ENCODE measurements around the gene CCDC3. TPM values are rescaled to one million over a fixed set of nuclear protein-coding genes. Genes with fewer than 3 reads are reported as not detected.
A peak's percentile ranks its signal among the peaks of the same experiment; 100 is the strongest.

CCDC3 gene
- polyA plus RNA-seq, 1 of the 3 experiments (the other 2 are of a cell fraction), result 0.02 TPM

DNA sequence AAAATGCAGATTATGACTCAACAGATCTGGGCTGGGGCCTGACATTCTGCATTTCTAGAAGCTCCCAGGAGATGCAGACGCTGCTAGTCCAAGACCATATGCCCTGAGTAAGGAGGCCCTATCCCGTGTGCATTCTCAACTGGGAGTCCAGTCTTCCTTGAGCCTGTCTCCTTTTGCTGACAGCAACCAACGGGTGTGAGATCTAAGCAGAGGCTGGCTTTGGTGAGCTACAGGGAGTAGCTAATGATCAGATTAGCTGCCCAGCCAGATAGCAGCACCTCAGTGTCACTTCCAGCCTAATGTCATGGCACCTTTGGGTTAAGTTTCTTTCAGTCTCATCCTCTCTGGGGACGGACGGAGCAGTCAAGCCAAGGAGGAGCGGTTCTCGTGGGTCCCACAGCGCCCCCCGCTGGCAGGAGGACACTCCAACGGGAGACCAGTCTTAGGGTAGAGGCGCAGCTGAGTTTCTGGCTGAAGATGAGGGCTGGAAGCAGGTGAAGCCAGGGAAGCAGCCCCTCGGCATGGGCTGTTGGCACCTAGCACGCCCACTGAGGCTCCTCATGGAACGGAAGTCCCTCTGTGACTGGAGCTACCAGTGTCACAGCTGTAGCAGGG lies 154.0 kb downstream of the CCDC3 start:
- H3K27ac ChIP-seq (ENCODE audit: low read depth in 2 of 2, low read length in 1 of 2), result no peak overlapping the region
- DNase-seq, result peak; percentile 32
- H3K27me3 ChIP-seq (ENCODE audit: insufficient read depth), result no peaks in the 10 kb centered on the region
- no peak overlapping the region for H3K4me2 ChIP-seq
- H3K9me2 ChIP-seq, result no peaks in the 10 kb centered on the region
- H2AFZ ChIP-seq (ENCODE audit: low read depth), result no peak overlapping the region
- 89% methylated on average over 9 of the region's 14 CpGs for WGBS (ENCODE audit: low lambda C conversion rate)
- ChIA-PET CTCF (interaction anchor here (1.3 to 1.9 kb wide), 3 partner anchors 8 to 65 kb away, joined by 5 to 7 read pairs (median 5); no protein-coding TSS in a partner anchor), POLR2A (interaction anchor here (0.6 kb wide), 1 partner anchor 192 kb away, joined by 3 read pairs; no protein-coding TSS in a partner anchor)
- no peaks in the 10 kb centered on the region for H3K9me3 ChIP-seq
- no peaks in the 10 kb centered on the region for H4K20me1 ChIP-seq (ENCODE audit: insufficient read depth)
- peaks cover 0 to 21% of the 10 kb centered on the region in 2 experiments; a peak in 1 of 4 replicates for H3K4me1 ChIP-seq (ENCODE audit: control insufficient read depth in 1 of 2, insufficient read depth in 2 of 2, low read depth in 1 of 2, low read length in 1 of 2)
- no peaks in the 10 kb centered on the region for H3K79me2 ChIP-seq (ENCODE audit: insufficient read depth)
- H3K36me3 ChIP-seq (replicated peaks in 1 of 2; ENCODE audit: control insufficient read depth in 1 of 2, insufficient read depth in 2 of 2, low read length in 1 of 2), result no peaks in the 10 kb centered on the region
- no peak overlapping the region; a peak in 1 of 4 replicates for H3K4me3 ChIP-seq (ENCODE audit: low read depth in 2 of 2, low read length in 1 of 2)
- TF ChIP-seq CTCF (IDR thresholded peaks at IDR 0.05), result peak; percentile 53
- TF ChIP-seq GATA2 (CRISPR knock-in tag; IDR thresholded peaks at IDR 0.05), result no peak
- H3F3A ChIP-seq (replicated peaks; ENCODE audit: insufficient read depth), result no peaks in the 10 kb centered on the region
- no peak overlapping the region for H3K9ac ChIP-seq

DNA sequence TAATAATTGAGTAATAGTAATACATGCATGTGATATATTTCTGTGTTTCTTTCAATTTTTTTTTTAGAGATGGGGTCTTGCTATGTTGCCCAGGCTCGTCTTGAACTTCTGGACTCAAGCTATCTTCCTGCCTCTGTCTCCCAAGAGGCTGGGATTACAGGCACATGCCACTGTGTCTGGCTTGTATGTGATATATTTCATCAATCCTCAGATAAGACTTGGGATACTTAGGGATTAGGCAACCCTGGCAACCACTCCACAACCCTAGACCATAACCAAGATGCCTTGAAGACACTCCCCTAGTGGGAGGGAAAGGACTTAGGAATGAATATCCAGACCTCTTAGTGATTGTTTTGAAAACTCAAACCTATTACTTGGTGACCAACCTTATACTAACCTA lies 154.8 kb downstream of the CCDC3 start:
- Histone ChIP-seq H3K79me2 (ENCODE audit: insufficient read depth) (no peaks in the 10 kb centered on the region), H3K9ac (no peak overlapping the region), H3K36me3 (replicated peaks in 1 of 2; ENCODE audit: control insufficient read depth in 1 of 2, insufficient read depth in 2 of 2, low read length in 1 of 2) (no peaks in the 10 kb centered on the region), H3K4me2 (no peak overlapping the region), H3K27ac (ENCODE audit: low read depth in 2 of 2, low read length in 1 of 2) (no peak overlapping the region), H2AFZ (ENCODE audit: low read depth) (no peak overlapping the region), H3K9me3 (no peaks in the 10 kb centered on the region), H3K4me1 (ENCODE audit: control insufficient read depth in 1 of 2, insufficient read depth in 2 of 2, low read depth in 1 of 2, low read length in 1 of 2) (peaks cover 0 to 21% of the 10 kb centered on the region in 2 experiments; a peak in 1 of 4 replicates), H3K4me3 (ENCODE audit: low read depth in 2 of 2, low read length in 1 of 2) (no peak overlapping the region), H3K27me3 (ENCODE audit: insufficient read depth) (no peaks in the 10 kb centered on the region), H4K20me1 (ENCODE audit: insufficient read depth) (no peaks in the 10 kb centered on the region), H3K9me2 (no peaks in the 10 kb centered on the region), H3F3A (replicated peaks; ENCODE audit: insufficient read depth) (no peaks in the 10 kb centered on the region)
- 65% methylated on average over 1 of the region's 1 CpG for WGBS (ENCODE audit: low lambda C conversion rate)
- TF ChIP-seq, protein P1, sequence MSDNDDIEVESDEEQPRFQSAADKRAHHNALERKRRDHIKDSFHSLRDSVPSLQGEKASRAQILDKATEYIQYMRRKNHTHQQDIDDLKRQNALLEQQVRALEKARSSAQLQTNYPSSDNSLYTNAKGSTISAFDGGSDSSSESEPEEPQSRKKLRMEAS (IDR thresholded peaks at IDR 0.05; ENCODE audit: low read depth), result no peak
- TF ChIP-seq CTCF (IDR thresholded peaks at IDR 0.05) (no peak), FOSL2 (IDR thresholded peaks at IDR 0.05; ENCODE audit: borderline replicate concordance, low read depth) (no peak)
- DNase-seq, result no peak
- CTCF ChIA-PET, result interaction anchor here (0.8 to 1.3 kb wide), 2 partner anchors 10 to 190 kb away, joined by 3 to 5 read pairs; no protein-coding TSS in a partner anchor
- POLR2A ChIA-PET, result no interaction called here

Small RNA genes within 50 kb of the gene (small RNA-seq; reads per million reads assigned to genes)
- gene RNA5SP300, result 0 reads per million in 7 experiments

Other genes with a start within 250 kb of the CCDC3 start
- gene OPTN, start 98.5 kb upstream of the CCDC3 start, polyA plus RNA-seq (2012; rRNA removed), result 21.6 and 22.4 TPM in 2 replicates
- 5.1 and 5.5 TPM in 2 replicates for gene MCM10, start 159.8 kb upstream of the CCDC3 start, polyA plus RNA-seq (2012; rRNA removed)
- not detected in 2 replicates for gene UCMA, start 232.7 kb upstream of the CCDC3 start, polyA plus RNA-seq (2012; rRNA removed)

Data from SK-N-SH (cell line).